ENCODE measurements around the gene MX1. TPM values are rescaled to one million over a fixed set of nuclear protein-coding genes. Genes with fewer than 3 reads are reported as not detected.

The MX1 gene
- total and polyA plus RNA-seq, 2 experiments from 2014 or later = 2.1 to 6.5 TPM

- TF ChIP-seq EZH2 (IDR thresholded peaks at IDR 0.05; ENCODE audit: low read depth, unreplicated experiment) (no peak), NANOG (IDR thresholded peaks at IDR 0.05; ENCODE audit: borderline replicate concordance) (no peak)
These were observed 468 bp upstream of the MX1 start (continued) for GRCh38 chr21:41425588-41425953.

- peak overlapping the region; percentile 91 for H3K4me2 ChIP-seq
- peak overlapping the region; percentile 73 for H3K4me3 ChIP-seq
- peaks cover 6% of the 10 kb centered on the region; the same call in 2 of the 3 replicates for H3K4me1 Mint-ChIP-seq
- H3K79me2 ChIP-seq (replicated peaks; ENCODE audit: insufficient read depth) = no peaks in the 10 kb centered on the region
- peak overlapping the region; percentile 80 for H3K4me3 Mint-ChIP-seq
- peaks cover 36% of the 10 kb centered on the region for H3K27me3 Mint-ChIP-seq (ENCODE audit: insufficient read depth, low read depth, poor library complexity)
- no peaks in the 10 kb centered on the region for H3K36me3 ChIP-seq (ENCODE audit: insufficient read depth)
- peaks cover 42% of the 10 kb centered on the region for H3K27me3 ChIP-seq (ENCODE audit: insufficient read depth)
- no peak for TF ChIP-seq STAT1 (IDR thresholded peaks at IDR 0.05; ENCODE audit: unreplicated experiment)
- peak; percentile 27 for TF ChIP-seq EZH2 (IDR thresholded peaks at IDR 0.05; ENCODE audit: low read depth, unreplicated experiment)
- TF ChIP-seq REST (IDR thresholded peaks at IDR 0.05; ENCODE audit: unreplicated experiment) = no peak
- ATAC-seq = peak; percentile 39
- H4K20me1 ChIP-seq (replicated peaks; ENCODE audit: insufficient read depth) = no peaks in the 10 kb centered on the region
- peak overlapping the region; percentile 98 for H2AFZ ChIP-seq
- no peak overlapping the region for H3K27ac Mint-ChIP-seq
- H3F3A ChIP-seq (replicated peaks; ENCODE audit: low read depth) = no peaks in the 10 kb centered on the region
- H3K9me2 ChIP-seq (ENCODE audit: insufficient read depth) = peaks cover 9% of the 10 kb centered on the region; the same call in 1 of the 2 replicates
- peak; percentile 51 for DNase-seq (ENCODE audit: low spot score)
- H3K36me3 Mint-ChIP-seq (ENCODE audit: low read depth) = no peaks in the 10 kb centered on the region
- no peaks in the 10 kb centered on the region; the same call in 2 of the 3 replicates for H3K9me3 Mint-ChIP-seq
- peaks cover 6% of the 10 kb centered on the region for H3K4me1 ChIP-seq (ENCODE audit: insufficient read depth)
- H3K27ac ChIP-seq (ENCODE audit: low read depth) = no peak overlapping the region
These were observed 801 bp downstream of the MX1 start for GRCh38 chr21:41426676-41427404.

GRCh38 chr21:41427556-41427955 is 1.5 kb downstream of the MX1 start:
- Histone ChIP-seq H3K27me3 (ENCODE audit: insufficient read depth) (peaks cover 42% of the 10 kb centered on the region), H3K4me2 (peak overlapping the region; percentile 91; the same call in 1 of the 2 replicates), H3K79me2 (replicated peaks; ENCODE audit: insufficient read depth) (no peaks in the 10 kb centered on the region), H3K36me3 (ENCODE audit: insufficient read depth) (no peaks in the 10 kb centered on the region), H4K20me1 (replicated peaks; ENCODE audit: insufficient read depth) (no peaks in the 10 kb centered on the region), H2AFZ (peak overlapping the region; percentile 98; the same call in 1 of the 2 replicates), H3K4me3 (no peak overlapping the region), H3K27ac (ENCODE audit: low read depth) (no peak overlapping the region), H3F3A (replicated peaks; ENCODE audit: low read depth) (no peaks in the 10 kb centered on the region), H3K4me1 (ENCODE audit: insufficient read depth) (peaks cover 6% of the 10 kb centered on the region; the same call in 1 of the 2 replicates), H3K9me2 (ENCODE audit: insufficient read depth) (peaks cover 6% of the 10 kb centered on the region; the same call in 1 of the 2 replicates)
- DNase-seq (ENCODE audit: low spot score) (no peak), ATAC-seq (no peak)
- Mint-ChIP-seq H3K9me3 (no peaks in the 10 kb centered on the region; the same call in 2 of the 3 replicates), H3K36me3 (ENCODE audit: low read depth) (no peaks in the 10 kb centered on the region), H3K4me1 (peaks cover 6% of the 10 kb centered on the region; the same call in 2 of the 3 replicates), H3K27ac (no peak overlapping the region), H3K27me3 (ENCODE audit: insufficient read depth, low read depth, poor library complexity) (peaks cover 36% of the 10 kb centered on the region), H3K4me3 (peak overlapping the region; percentile 80; the same call in 1 of the 3 replicates)
- TF ChIP-seq POLR2AphosphoS5 (IDR thresholded peaks at IDR 0.05; ENCODE audit: low read depth) (no peak), REST (IDR thresholded peaks at IDR 0.05; ENCODE audit: unreplicated experiment) (no peak)
